CD4-positive, alpha-beta T cell treated with Interleukin-17A for 1 hour (primary cell): ENCODE measurements around the gene ADARB2.
A peak's percentile ranks its signal among the peaks of the same experiment; 100 is the strongest.

Experiments used
- DNase-seq: peaks from one replicate; pipeline ENCODE4 v3.0.0-alpha.2; 2020

The ADARB2 gene

GRCh38 chr10:1734288-1734687, 3.0 kb downstream of the ADARB2 start:
- DNase-seq, result no peak

DNA sequence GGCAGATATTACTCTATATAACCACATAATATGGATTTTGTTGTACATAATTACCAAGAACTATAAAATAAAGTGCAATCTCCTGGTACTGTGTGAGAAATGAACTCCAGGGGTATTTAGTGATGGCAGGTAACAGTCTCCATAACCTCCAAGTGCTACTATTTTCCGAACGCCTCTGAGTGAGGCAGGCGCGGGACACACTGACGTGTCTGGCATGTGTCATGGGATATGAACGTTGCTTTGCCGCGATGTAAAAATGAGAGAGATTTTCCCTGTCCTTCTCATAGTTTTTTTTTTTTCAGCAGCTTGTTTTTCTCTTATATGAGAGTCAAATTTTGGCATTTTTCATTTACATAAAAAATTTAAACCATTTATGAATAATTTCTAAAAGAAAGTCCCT, 3.6 kb downstream of the ADARB2 start:
- DNase-seq, result no peak

DNA sequence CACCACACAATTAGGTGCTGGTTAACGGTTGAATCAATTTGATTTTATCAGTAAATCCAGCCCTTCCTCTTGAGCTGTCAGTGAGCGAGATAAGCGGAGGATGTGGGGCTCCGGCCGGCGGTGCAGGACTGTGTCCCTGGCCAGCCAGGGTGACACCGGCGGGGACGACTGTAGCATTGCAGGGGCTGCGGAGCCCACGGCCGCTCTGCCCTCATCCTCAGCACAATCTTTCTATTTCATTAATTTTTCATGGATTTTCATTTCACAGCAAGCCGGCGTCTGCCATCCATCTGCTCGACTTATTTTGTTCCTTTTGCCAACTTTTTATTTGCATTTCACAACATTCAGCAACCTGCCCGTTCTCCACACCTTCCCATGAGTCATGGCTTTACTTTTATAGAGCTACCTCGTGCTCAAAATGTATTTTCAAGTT, 4.7 kb downstream of the ADARB2 start:
- DNase-seq, result no peak

DNA sequence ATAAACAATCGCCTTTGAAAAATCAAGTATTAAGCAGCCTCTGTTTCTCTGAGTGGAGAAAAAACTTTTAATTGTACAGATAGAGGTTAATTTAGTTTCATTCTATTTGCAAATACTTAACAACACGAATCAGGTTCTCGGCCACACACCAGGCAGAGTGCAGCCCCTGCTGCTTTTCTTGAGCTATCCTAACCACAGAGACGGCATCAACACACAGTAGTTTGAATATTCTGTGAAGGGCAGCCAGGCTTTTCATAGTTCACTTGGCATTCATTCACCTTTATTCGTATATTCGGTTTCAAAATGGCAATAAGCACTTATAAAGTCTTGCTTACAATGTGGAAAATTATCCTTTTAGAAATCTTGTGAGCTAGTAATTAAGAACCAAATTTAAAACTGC, 5.7 kb downstream of the ADARB2 start:
- DNase-seq, result no peak

- DNase-seq, result no peak
Measured at GRCh38 chr10:1729751-1730150, 7.6 kb downstream of the ADARB2 start.

DNA sequence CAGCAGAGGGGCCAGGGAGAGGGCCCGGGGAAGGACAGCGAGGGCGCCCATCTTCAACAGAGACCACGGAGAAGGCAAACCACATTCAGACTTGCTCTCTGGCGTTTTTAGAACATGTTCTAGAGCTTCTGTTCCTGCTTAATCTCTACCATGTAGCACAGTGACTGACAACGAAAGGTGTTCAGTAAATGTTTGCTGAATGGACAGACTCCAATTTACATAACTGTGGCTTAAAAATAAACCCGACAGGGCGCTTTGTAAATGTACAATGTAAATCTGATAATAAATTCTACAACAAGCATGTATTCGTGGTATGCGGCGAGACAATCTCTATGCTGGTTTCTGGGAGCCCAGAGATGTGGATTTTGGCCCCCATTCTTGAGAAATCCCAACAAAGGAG, 10.5 kb downstream of the ADARB2 start:
- no peak for DNase-seq

GRCh38 chr10:1724921-1725488, 12.3 kb downstream of the ADARB2 start:
- no peak for DNase-seq

- no peak for DNase-seq
Measured at GRCh38 chr10:1716839-1717238, 20.5 kb downstream of the ADARB2 start.

DNA sequence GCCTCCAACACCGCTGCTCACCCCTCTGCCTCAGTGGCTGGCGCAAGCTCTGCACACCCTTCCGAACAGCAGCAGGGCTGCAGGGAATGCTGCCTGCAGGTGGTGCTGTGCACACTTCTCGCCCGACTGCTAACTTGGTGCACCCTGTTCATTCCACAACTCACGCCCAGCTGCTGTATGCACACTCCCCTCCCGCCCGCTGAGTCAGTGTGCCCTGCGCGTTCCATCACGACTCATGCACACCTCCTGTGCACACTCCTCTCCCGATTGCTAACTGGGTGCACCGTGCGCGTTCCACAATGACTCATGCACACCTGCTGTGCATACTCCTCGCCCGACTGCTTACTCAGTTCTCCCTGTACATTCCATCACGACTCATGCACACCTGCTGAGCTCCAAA, 21.5 kb downstream of the ADARB2 start:
- no peak for DNase-seq

DNA sequence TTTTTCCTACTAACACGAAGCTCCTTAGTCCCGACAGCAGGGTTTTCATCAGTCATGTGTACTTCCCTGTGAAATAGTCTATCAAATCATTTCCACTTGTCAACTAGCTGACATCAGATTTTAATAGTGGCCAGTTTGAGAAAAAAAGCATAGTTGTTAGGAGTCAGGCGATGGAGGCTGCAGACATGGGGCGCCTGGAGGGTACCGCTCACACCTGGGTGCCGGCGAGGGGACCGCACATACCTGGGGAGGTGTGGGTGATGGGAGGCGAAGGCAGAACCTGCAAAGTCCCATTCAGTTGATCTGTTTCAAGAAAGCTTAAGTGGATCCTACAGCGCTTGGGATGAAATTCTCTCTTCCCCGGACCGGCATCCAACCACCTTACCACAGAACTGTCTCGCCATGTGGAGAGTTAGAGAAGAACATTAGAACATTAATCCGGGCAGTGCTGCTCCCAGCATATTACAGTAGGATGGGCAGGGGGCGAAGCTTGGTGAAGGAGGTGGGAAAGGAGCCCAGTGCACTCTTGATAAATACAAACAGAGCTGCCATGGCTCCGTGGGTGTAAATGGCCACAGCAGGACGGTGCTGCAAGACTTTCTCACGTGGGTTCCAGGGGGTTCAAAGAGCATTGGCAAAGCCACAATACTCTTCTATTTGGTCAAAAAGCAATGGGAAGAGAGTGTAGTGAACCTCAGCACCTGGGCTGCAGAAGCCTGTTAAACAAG, 24.2 kb downstream of the ADARB2 start:
- no peak for DNase-seq

DNA sequence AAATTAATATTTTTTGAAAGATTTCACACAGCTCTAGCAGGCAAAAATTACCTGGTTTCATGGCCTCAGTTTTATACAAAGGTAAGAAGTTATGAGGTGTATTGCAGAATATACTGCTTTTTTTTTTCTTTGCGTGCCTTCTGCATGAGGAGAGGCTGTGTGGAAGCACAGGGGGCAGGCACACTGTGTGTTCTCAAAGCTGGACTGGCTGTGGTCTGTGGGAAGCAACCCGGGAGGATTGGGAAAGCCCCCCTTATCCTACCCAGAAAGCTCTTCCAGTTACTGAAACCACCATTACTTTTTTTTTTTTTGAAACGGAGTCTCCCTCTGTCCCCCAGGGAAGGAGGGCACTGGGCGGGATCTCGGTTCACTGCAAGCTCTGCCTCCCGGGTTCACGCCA, 25.0 kb downstream of the ADARB2 start:
- no peak for DNase-seq

DNA sequence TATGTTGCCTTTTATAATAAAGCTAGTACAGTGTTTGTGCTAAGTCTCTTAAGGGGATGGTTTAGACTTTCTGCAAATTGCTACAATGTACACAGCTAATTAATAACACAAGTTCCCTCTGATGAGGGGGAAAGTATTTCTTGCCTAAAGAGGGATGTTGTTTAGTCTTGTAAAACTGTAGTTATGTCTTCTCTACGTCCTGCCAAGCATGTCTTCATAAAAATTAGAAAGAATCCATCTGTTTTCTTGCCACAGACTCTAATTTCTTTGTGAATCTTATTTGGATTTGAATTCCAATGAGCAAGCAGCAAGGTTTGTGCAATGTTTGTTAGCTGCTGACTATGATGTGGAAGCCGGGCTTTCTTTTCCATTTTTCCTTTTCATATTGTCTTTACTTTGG, 28.2 kb downstream of the ADARB2 start:
- DNase-seq, result no peak

DNA sequence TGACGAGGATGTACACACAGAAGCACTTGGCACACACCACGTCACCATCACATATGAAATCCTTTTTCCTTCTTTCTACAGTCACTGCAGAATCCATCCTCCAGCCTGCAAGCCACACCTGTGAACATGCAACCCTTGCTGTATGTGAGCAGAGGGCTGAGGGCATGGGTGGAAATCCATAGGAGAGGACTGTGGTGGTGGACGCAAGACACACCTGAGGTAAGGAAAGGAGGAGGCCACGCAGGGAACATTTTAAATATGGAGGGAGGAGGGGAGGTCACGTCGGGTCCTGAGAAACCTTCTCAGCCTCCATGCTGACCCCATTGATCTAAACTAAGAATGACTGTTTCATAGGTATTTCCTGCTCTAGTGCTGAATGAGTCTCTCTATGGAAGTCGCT, 28.6 kb downstream of the ADARB2 start:
- DNase-seq, result no peak

- peak; percentile 4 for DNase-seq
Measured at GRCh38 chr10:1706711-1707110, 30.6 kb downstream of the ADARB2 start.

- no peak for DNase-seq
Measured at GRCh38 chr10:1706256-1706655, 31.1 kb downstream of the ADARB2 start.

GRCh38 chr10:1698185-1698584, 39.1 kb downstream of the ADARB2 start:
- no peak for DNase-seq

GRCh38 chr10:1696106-1696505, 41.2 kb downstream of the ADARB2 start:
- DNase-seq, result no peak

DNA sequence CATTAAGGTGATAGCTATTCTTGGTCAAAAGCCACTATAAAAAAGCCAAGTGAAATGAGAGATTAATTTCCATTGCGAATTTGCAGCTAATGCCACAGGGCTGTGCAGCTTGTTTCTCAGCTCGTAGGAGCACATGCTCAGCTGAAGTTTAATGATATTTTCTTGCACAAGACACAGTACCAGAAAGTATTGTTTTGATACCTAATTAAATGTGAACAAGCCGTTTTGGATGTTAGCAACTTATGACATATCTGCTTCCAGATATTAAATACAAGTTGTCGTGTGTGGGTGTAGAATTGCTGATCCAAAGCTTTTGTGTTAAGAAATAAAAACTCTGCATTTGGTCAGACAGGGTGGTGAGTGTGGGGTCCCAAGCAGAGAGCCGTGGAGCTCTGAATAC, 47.2 kb downstream of the ADARB2 start:
- no peak for DNase-seq

DNA sequence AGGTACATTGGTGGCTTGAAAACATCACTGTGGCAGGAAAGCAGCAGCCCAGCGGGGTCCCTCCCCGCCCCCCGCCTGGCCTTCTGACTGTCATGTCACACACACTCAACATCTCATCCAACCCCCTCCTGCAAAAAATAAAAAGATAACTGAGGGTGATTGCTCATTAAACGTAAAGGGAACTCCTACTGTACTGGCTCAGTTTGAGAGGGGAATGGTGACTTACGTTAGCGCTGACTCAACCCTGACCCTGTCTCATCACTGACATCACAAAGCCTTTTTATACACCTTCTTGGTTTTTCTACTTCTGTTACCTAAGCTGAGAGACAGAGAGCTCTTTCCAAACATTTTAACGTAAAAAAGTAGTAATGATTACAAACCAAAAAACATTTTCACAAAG, 48.8 kb downstream of the ADARB2 start:
- DNase-seq, result no peak

GRCh38 chr10:1687623-1688150, 49.6 kb downstream of the ADARB2 start:
- DNase-seq, result no peak

DNA sequence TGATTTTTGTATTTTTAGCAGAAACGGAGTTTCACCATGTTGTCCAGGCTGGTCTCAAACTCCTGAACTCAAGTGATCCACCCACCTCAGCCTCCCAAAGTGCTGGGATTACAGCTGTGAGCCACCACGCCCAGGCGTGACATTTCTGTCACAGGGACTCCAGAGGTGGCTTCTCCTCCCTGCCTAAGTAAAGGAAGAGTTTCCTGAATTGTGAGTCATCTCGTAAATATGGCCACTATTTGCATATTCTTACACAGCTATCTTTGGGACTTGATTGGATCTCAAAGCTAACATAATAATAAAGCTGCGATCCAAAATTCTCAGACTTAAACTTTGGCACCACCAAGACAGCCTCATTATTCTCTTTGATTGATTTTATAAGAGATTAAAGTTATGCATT, 50.1 kb downstream of the ADARB2 start:
- no peak for DNase-seq

GRCh38 chr10:1686491-1686749, 50.9 kb downstream of the ADARB2 start:
- DNase-seq, result no peak

GRCh38 chr10:1685699-1686490, 51.4 kb downstream of the ADARB2 start:
- DNase-seq, result no peak

- no peak for DNase-seq
Measured at GRCh38 chr10:1684991-1685390, 52.3 kb downstream of the ADARB2 start.
